OCI-LY3 (cell line): ENCODE measurements around the gene RAPSN.

Experiments used
- H2AFZ ChIP-seq: fragments of 200-600, 300-600 bp; shearing (Covaris generic); 2 replicates; pipeline ENCODE4 v1.6.0; 2014; ENCODE audit warnings: antibody characterized with exemption, low read depth, low read length
- H3K27ac ChIP-seq: fragments of 200-600, 300-600 bp; sonication (generic); 2 replicates; pipeline ENCODE4 v1.5.1; 2014; ENCODE audit warnings: mild to moderate bottlenecking, low read length, moderate library complexity, mixed read lengths
- H3K27me3 ChIP-seq: fragments of 200-600, 300-600 bp; sonication (generic); 2 replicates; pipeline ENCODE4 v1.6.1; 2014; ENCODE audit warnings: low read depth, low read length, mixed read lengths
- H3K36me3 ChIP-seq: fragments of 200-600, 300-600 bp; sonication (generic); replicated peaks from 2 replicates; pipeline ENCODE3; 2014; ENCODE audit warnings: low read depth, low read length, mixed read lengths
- H3K4me1 ChIP-seq: fragments of 300-600, 200-600 bp; sonication (generic); 2 replicates; pipeline ENCODE4 v1.6.1; 2014; ENCODE audit warnings: low read length, mixed read lengths
- H3K4me2 ChIP-seq: fragments of 200-600, 300-600 bp; sonication (generic); 2 replicates; pipeline ENCODE4 v1.6.1; 2014; ENCODE audit warnings: low read length, mixed read lengths
- H3K4me3 ChIP-seq: fragments of 300-600, 200-600 bp; sonication (generic); 2 replicates; pipeline ENCODE4 v1.5.1; 2014; ENCODE audit warnings: antibody characterized with exemption, mild to moderate bottlenecking, low read length, moderate library complexity
- H3K79me2 ChIP-seq: fragments of 300-600, 200-600 bp; shearing (Covaris generic); 2 replicates; pipeline ENCODE4 v1.6.1; 2014; ENCODE audit warnings: mild to moderate bottlenecking, low read length, mixed read lengths
- H3K9ac ChIP-seq: fragments of 300-600, 200-600 bp; shearing (Covaris generic); 2 replicates; pipeline ENCODE4 v1.6.0; 2014; ENCODE audit warnings: mild to moderate bottlenecking, low read length, moderate library complexity
- H3K9me3 ChIP-seq: fragments of 200-600, 300-600 bp; shearing (Covaris generic); 2 replicates; pipeline ENCODE4 v1.6.1; 2014; ENCODE audit warnings: low read length, mixed read lengths; ENCODE audit not compliant: insufficient read depth
- H4K20me1 ChIP-seq: fragments of 200-600, 300-600 bp; sonication (generic); 2 replicates; pipeline ENCODE4 v1.6.1; 2016; ENCODE audit warnings: low read length, mixed read lengths; ENCODE audit not compliant: insufficient read depth
- EZH2phosphoT487 ChIP-seq: fragments of 200-600 bp; shearing (Covaris generic); IDR thresholded peaks from 2 replicates; pipeline ENCODE4 v1.6.1; 2018; ENCODE audit warnings: antibody characterized with exemption, mixed run types, low read depth
- TF ChIP-seq, protein P1 (sequence below): fragments of 200-600, 300-600 bp; sonication (generic); IDR thresholded peaks from 2 replicates; pipeline ENCODE4 v1.5.1; 2014; ENCODE audit warnings: antibody characterized with exemption, low read length, low read depth

The RAPSN gene

DNA sequence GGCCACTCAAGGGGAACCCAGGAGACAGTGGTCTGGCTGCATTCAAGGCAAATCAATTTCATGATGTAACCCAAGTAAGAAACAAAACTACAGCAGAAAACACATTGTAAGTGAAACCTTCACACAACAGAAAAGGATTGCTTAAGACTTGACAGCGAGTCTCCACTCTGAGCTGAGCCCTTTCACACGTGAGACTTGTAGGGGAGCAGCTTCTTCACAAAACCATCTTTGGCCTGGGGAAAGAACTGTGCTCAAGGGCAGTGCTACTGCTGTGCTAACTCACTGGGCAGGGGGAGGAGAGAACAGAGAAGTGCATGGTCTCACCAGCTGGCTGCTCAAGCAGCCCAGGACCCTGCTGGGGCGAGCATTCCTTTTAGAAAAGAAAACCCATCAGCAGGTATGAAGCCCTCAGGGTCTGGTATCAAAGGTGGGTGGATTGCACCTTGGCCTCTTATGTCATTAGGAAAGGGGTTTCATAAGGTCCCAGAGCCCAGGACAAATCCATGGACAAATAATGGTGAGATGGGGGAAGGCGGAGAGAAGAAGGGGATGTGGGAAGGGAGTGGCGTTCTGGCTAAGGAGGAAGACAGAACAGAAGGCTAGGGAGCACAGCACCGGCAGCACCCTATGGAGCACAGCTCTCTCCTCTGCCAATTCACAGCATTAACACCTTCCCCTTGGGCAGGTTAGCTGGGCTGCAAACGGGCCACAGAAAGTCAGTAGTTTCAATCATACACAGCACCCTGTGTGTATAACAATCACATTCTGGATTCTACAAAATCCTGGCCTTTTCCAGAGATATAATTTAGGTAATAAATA, 20.6 kb upstream of the RAPSN start:
- no peaks in the 10 kb centered on the region for H3K4me1 ChIP-seq
- no peaks in the 10 kb centered on the region for H3K9me3 ChIP-seq
- peaks cover 82% of the 10 kb centered on the region for H3K36me3 ChIP-seq
- H3K4me2 ChIP-seq: no peak overlapping the region
- H3K4me3 ChIP-seq: no peak overlapping the region
- no peak for TF ChIP-seq EZH2phosphoT487
- TF ChIP-seq, protein P1, sequence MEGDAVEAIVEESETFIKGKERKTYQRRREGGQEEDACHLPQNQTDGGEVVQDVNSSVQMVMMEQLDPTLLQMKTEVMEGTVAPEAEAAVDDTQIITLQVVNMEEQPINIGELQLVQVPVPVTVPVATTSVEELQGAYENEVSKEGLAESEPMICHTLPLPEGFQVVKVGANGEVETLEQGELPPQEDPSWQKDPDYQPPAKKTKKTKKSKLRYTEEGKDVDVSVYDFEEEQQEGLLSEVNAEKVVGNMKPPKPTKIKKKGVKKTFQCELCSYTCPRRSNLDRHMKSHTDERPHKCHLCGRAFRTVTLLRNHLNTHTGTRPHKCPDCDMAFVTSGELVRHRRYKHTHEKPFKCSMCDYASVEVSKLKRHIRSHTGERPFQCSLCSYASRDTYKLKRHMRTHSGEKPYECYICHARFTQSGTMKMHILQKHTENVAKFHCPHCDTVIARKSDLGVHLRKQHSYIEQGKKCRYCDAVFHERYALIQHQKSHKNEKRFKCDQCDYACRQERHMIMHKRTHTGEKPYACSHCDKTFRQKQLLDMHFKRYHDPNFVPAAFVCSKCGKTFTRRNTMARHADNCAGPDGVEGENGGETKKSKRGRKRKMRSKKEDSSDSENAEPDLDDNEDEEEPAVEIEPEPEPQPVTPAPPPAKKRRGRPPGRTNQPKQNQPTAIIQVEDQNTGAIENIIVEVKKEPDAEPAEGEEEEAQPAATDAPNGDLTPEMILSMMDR: no peak
- H3K79me2 ChIP-seq: peaks cover 71% of the 10 kb centered on the region
- no peak overlapping the region for H2AFZ ChIP-seq
- H3K9ac ChIP-seq: no peak overlapping the region
- no peaks in the 10 kb centered on the region for H3K27me3 ChIP-seq
- no peak overlapping the region for H3K27ac ChIP-seq
- peaks cover 26% of the 10 kb centered on the region for H4K20me1 ChIP-seq

DNA sequence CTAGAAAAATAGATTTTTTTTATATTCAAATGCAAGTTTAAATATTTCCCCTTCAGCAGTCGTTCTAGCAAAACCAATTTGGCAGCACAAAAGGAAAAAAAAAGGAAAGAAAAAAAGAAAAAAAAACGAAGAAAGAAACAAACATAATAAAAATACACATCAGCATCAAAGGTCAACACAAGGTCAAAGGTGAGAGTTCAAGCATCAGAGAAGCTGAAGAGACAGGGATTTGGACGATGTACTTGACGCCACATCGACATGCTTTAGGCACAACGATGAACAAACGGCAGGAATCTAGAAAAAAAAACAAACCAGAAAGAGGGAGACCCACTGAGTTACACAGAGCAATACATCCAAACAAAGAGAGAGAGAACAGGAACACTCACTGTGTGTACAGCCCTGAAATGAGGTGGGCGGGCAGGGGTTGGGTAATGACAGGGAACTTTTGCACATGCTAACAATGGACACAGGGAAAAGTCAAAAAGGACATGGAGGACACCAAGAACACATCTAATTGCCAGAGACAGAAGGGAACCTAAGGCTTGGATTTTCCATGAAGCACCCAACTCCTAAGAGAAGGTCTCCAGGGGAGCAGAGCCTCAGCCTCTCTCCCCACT, 19.8 kb upstream of the RAPSN start:
- Histone ChIP-seq H3K27ac (no peak overlapping the region), H4K20me1 (peaks cover 26% of the 10 kb centered on the region), H2AFZ (no peak overlapping the region), H3K4me2 (no peak overlapping the region), H3K4me1 (no peaks in the 10 kb centered on the region), H3K27me3 (no peaks in the 10 kb centered on the region), H3K79me2 (peaks cover 74% of the 10 kb centered on the region), H3K4me3 (no peak overlapping the region), H3K36me3 (peaks cover 83% of the 10 kb centered on the region), H3K9me3 (no peaks in the 10 kb centered on the region), H3K9ac (no peak overlapping the region)
- TF ChIP-seq, protein P1: no peak
- no peak for TF ChIP-seq EZH2phosphoT487

DNA sequence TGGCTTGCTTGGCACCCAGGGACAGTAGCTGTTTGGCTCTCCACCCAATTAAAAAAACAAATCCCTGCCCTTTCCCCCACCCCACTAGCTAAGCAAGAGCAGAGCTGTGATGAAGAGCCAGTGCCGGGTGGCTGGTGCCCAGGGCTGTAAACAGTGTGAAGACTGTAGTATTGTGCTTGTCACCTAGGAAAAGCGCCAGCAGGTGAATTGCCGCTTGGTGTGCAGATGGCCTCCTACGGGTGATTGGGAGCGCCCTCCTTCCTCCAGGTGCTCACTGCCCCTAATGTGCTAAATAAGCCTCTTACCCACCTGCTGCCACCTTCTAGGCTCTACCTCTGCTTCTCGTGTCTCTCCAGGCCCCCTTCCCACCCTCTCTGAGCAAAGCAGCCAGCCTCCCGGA, 18.4 kb upstream of the RAPSN start:
- Histone ChIP-seq H3K79me2 (peaks cover 66% of the 10 kb centered on the region), H3K4me3 (no peak overlapping the region), H3K4me2 (no peak overlapping the region), H4K20me1 (peaks cover 26% of the 10 kb centered on the region), H3K27ac (no peak overlapping the region), H3K36me3 (peaks cover 74% of the 10 kb centered on the region), H3K9ac (no peak overlapping the region), H3K4me1 (no peaks in the 10 kb centered on the region), H3K27me3 (no peaks in the 10 kb centered on the region), H2AFZ (no peak overlapping the region), H3K9me3 (no peaks in the 10 kb centered on the region)
- TF ChIP-seq, protein P1: no peak
- TF ChIP-seq EZH2phosphoT487: no peak

DNA sequence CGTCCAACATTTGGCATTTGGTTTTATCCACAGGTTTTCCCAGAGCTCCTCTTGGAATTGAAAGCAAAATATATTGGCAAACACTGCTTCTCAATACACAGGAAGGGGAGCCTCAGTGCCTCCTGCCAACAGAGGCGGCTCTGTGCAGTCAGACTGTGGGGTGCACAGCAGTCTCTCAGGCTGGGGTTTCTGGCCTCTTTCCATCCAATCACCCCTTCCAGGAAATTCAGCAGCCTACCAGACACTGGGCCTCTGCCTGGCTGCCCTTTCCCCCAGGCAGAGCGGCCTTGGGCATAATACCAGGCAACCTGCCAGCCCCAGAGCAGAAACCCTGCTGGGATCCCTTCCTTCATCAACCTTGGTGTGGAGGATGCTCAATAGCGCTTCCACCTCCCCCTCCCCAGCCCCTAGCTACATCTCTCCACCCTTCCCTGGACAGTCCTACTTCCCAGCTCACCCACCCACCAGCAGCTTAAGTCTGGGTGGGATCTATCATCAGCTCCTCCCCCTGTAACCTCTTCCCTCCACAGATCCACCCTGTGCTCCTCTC, 17.8 kb upstream of the RAPSN start:
- Histone ChIP-seq H3K36me3 (peaks cover 73% of the 10 kb centered on the region), H2AFZ (no peak overlapping the region), H3K4me2 (no peak overlapping the region), H3K4me3 (no peak overlapping the region), H3K9ac (no peak overlapping the region), H3K4me1 (no peaks in the 10 kb centered on the region), H4K20me1 (peaks cover 26% of the 10 kb centered on the region), H3K27me3 (no peaks in the 10 kb centered on the region), H3K79me2 (peaks cover 63% of the 10 kb centered on the region), H3K9me3 (no peaks in the 10 kb centered on the region), H3K27ac (no peak overlapping the region)
- no peak for TF ChIP-seq EZH2phosphoT487
- TF ChIP-seq, protein P1: no peak
